Uterus (tissue), 4 donors: ENCODE results near the gene SIPA1L3. TPM values are rescaled to one million over a fixed set of nuclear protein-coding genes. Genes with fewer than 3 reads are reported as not detected.

Source experiments
- DNase-seq, 2 donors: peaks; one replicate each; pipeline ENCODE4 v3.0.0-alpha.2; 2019 to 2020
- H3K27ac ChIP-seq, 2 donors: fragments of 200-600 bp; sonication (generic); 1 replicate in 1 of 2; 2 replicates in 1 of 2; pipeline ENCODE4 v1.5.1; 2016 to 2018
- H3K27me3 ChIP-seq, 2 donors: fragments of 200-600 bp; sonication (generic); one replicate each; pipeline ENCODE4 v1.5.1; 2018 to 2019; ENCODE audit warnings: control low read depth in 1 of 2
- H3K36me3 ChIP-seq, 2 donors: fragments of 200-600 bp; sonication (generic); one replicate each; pipeline ENCODE4 v1.5.1; 2019; ENCODE audit warnings: control low read depth in 1 of 2
- H3K4me1 ChIP-seq, 2 donors: fragments of 200-600 bp; sonication (generic); one replicate each; pipeline ENCODE4 v1.5.1; 2018 to 2019; ENCODE audit warnings: control low read depth in 1 of 2
- H3K4me3 ChIP-seq, 2 donors: fragments of 200-600 bp; sonication (generic); 1 replicate in 1 of 2; 2 replicates in 1 of 2; pipeline ENCODE4 v1.5.1; 2018 to 2019; ENCODE audit warnings: mild to moderate bottlenecking in 1 of 2
- H3K9me3 ChIP-seq, 2 donors: fragments of 200-600 bp; sonication (generic); one replicate each; pipeline ENCODE4 v1.5.1; 2019; ENCODE audit warnings: control low read depth in 1 of 2
- POLR2A ChIP-seq, 2 donors: fragments of 450-650 bp; IDR thresholded peaks; one replicate each; pipeline ENCODE4 v1.6.1; 2016; ENCODE audit warnings: antibody characterized with exemption in 2 of 2, mild to moderate bottlenecking in 1 of 2, moderate library complexity in 1 of 2
- intact Hi-C: fragments of 100-400 bp; cut with DNase I; formaldehyde crosslinking; loops from one replicate; pipeline ENCODE4 v1.15.1; 2023; ENCODE audit warnings: low total_unique reads
- total RNA-seq, 4 donors: library from RNA; depleted of rRNA in 3 of 4; stranded (reverse); fragments of >200 nt in 3 of 4; gene quantifications; one replicate each; pipeline versions ENCODE4 v1.1.0 to v1.2.4, GENCODE V29; 2014 to 2023
- TF ChIP-seq, protein P1 (sequence below), 4 experiments: fragments of 200-600 bp in 2 of 4; fragments of 450-650 bp in 2 of 4; sonication (generic) in 2 of 4; IDR thresholded peaks; one replicate each; pipeline ENCODE4 v1.5.1; 2016 to 2019; ENCODE audit warnings: antibody characterized with exemption in 4 of 4, mild to moderate bottlenecking in 2 of 4, moderate library complexity in 1 of 4
- donor health status: DM: yes; HTN: yes; CAD: no.

SIPA1L3 gene
- total RNA-seq, 4 donors from 2014 or later = 11.5 to 41.8 (median 21.5) TPM

DNA sequence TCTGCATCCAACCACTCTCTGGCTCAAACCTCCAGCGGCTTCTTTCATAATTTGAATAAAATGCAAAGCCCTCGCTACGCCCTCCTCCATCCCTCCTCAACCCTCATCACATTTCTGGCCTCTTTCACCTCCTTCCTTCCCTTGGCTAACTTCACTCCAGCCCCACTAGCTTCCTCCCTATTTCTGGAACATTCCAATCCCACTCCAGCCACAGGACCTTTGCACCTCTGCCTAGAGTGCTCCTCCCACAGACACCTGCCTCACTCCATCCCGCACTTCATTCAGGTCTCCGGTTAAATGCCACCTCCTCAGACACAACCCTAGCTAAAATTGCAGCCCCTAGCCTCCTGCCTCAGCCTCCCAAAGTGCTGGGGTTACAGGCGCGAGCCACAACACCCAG, 324.9 kb downstream of the SIPA1L3 start:
- Histone ChIP-seq H3K27ac (no peak overlapping the region), H3K9me3 (no peaks in the 10 kb centered on the region), H3K4me3 (no peak overlapping the region), H3K27me3 (peaks cover 15 to 20% of the 10 kb centered on the region in 2 donors), H3K4me1 (peaks cover 0 to 13% of the 10 kb centered on the region in 2 donors), H3K36me3 (no peaks in the 10 kb centered on the region)
- intact Hi-C loops = no loop called here
- TF ChIP-seq, protein P1, sequence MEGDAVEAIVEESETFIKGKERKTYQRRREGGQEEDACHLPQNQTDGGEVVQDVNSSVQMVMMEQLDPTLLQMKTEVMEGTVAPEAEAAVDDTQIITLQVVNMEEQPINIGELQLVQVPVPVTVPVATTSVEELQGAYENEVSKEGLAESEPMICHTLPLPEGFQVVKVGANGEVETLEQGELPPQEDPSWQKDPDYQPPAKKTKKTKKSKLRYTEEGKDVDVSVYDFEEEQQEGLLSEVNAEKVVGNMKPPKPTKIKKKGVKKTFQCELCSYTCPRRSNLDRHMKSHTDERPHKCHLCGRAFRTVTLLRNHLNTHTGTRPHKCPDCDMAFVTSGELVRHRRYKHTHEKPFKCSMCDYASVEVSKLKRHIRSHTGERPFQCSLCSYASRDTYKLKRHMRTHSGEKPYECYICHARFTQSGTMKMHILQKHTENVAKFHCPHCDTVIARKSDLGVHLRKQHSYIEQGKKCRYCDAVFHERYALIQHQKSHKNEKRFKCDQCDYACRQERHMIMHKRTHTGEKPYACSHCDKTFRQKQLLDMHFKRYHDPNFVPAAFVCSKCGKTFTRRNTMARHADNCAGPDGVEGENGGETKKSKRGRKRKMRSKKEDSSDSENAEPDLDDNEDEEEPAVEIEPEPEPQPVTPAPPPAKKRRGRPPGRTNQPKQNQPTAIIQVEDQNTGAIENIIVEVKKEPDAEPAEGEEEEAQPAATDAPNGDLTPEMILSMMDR (IDR thresholded peaks at IDR 0.05) = no peak
- TF ChIP-seq POLR2A (IDR thresholded peaks at IDR 0.05) = no peak
- no peak for DNase-seq

DNA sequence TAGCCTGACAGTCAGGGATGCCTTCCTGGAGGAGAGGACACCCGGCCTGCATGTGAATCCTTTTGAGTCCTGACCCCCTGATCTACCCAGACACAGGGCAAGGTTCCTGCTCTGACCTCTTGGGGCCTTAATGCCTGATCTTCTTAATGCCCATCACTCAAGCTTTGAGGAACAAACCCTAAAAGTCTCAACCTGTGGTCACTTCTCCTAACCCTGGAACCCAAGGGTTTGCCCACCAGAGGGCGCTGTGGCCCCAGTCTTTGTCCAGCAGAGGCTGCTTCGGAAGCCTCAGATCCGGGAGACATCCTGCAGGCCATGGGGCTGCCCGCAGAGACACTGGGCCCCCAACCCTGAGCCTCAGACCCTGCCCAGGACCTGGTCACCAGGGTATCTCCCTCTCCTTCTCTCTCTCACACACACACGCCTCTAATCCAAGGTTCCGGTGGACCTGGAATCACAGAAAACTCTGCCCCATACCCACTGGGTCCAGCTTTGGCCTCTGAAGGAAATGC, 326.8 kb downstream of the SIPA1L3 start:
- peak; percentile 57 to 60 for DNase-seq
- no peak overlapping the region for H3K4me3 ChIP-seq
- intact Hi-C loops = no loop called here
- H3K36me3 ChIP-seq = no peaks in the 10 kb centered on the region
- peaks cover 3 to 5% of the 10 kb centered on the region in 2 donors for H3K27me3 ChIP-seq
- TF ChIP-seq, protein P1 (IDR thresholded peaks at IDR 0.05) = peak; percentile 44 to 52 (median 50)
- no peak for TF ChIP-seq POLR2A (IDR thresholded peaks at IDR 0.05)
- H3K4me1 ChIP-seq = peaks cover 0 to 6% of the 10 kb centered on the region in 2 donors
- H3K27ac ChIP-seq = no peak overlapping the region
- H3K9me3 ChIP-seq = no peaks in the 10 kb centered on the region

- H3K4me1 ChIP-seq = no peaks in the 10 kb centered on the region
- DNase-seq = no peak
- H3K27me3 ChIP-seq = no peaks in the 10 kb centered on the region
- H3K9me3 ChIP-seq = no peaks in the 10 kb centered on the region
- no peak overlapping the region for H3K4me3 ChIP-seq
- intact Hi-C loops = no loop called here
- TF ChIP-seq, protein P1 (IDR thresholded peaks at IDR 0.05) = no peak
- TF ChIP-seq POLR2A (IDR thresholded peaks at IDR 0.05) = no peak
- no peak overlapping the region for H3K27ac ChIP-seq
- H3K36me3 ChIP-seq = no peaks in the 10 kb centered on the region
Measured at GRCh38 chr19:38234615-38235014, 327.6 kb downstream of the SIPA1L3 start.

- no peak overlapping the region for H3K4me3 ChIP-seq
- intact Hi-C loops = loop anchor here (5.0 kb wide), 1 partner anchor 92 kb away; no protein-coding TSS in a partner anchor
- H3K9me3 ChIP-seq = no peaks in the 10 kb centered on the region
- no peaks in the 10 kb centered on the region for H3K4me1 ChIP-seq
- no peak overlapping the region for H3K27ac ChIP-seq
- no peaks in the 10 kb centered on the region for H3K27me3 ChIP-seq
- no peaks in the 10 kb centered on the region for H3K36me3 ChIP-seq
- no peak for DNase-seq
- no peak for TF ChIP-seq POLR2A (IDR thresholded peaks at IDR 0.05)
- TF ChIP-seq, protein P1 (IDR thresholded peaks at IDR 0.05) = no peak
Measured at GRCh38 chr19:38239816-38240215, 332.8 kb downstream of the SIPA1L3 start.

DNA sequence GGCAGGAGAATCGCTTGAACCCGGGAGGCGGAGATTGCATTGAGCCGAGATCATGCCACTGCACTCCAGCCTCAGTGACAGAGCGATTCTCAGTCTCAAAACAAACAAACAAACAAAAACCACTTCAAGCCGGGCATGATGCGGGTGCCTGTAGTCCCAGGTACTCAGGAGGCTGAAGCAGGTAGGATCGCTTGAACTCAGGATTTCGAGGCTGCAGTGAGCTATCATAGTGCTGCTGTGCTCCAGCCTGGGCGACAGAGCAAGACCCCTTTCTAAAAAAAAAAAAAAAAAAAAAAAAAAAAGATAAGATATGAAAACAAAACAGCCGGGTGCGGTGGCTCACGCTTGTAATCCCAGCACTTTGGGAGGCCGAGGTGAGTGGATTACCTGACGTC, 336.3 kb downstream of the SIPA1L3 start:
- H3K4me1 ChIP-seq = no peaks in the 10 kb centered on the region
- no peak for DNase-seq

More for the DNA sequence above, 336.3 kb downstream of the SIPA1L3 start:
- Histone ChIP-seq H3K9me3 (no peaks in the 10 kb centered on the region), H3K36me3 (no peaks in the 10 kb centered on the region), H3K27ac (no peak overlapping the region), H3K4me3 (no peak overlapping the region), H3K27me3 (no peaks in the 10 kb centered on the region)
- TF ChIP-seq POLR2A (IDR thresholded peaks at IDR 0.05) = no peak
- TF ChIP-seq, protein P1 (IDR thresholded peaks at IDR 0.05) = no peak
- intact Hi-C loops = loop anchor here (5.0 kb wide), 1 partner anchor 89 kb away; no protein-coding TSS in a partner anchor
